GM18505 (cell line): ENCODE data around the gene DISC1.

ENCODE experiments used
- ATAC-seq: cut with Tn5 transposase; IDR thresholded peaks from one replicate; pipeline ENCODE4 v1.9.1; 2021; ENCODE audit not compliant: unreplicated experiment
- POLR2A ChIP-seq: IDR thresholded peaks from 4 replicates; pipeline ENCODE4 v1.6.1; 2011; ENCODE audit warnings: borderline replicate concordance; ENCODE audit not compliant: insufficient read depth, insufficient read length; ENCODE audit errors: extremely low read depth

Gene DISC1

GRCh38 chr1:232084584-232085223 lies 458.1 kb downstream of the DISC1 start:
- no peak for TF ChIP-seq POLR2A
- ATAC-seq = no peak

GRCh38 chr1:232090816-232091215 lies 464.2 kb downstream of the DISC1 start:
- TF ChIP-seq POLR2A = no peak
- no peak for ATAC-seq
